Osteoblast (primary cell): ENCODE measurements around the gene TRAK1. TPM values are rescaled to one million over a fixed set of nuclear protein-coding genes. Genes with fewer than 3 reads are reported as not detected.

Source experiments
- DNase-seq: peaks from one replicate; pipeline ENCODE4 v3.0.0; 2011; ENCODE audit warnings: low spot score, mixed read lengths; ENCODE audit not compliant: insufficient read length; ENCODE audit errors: missing footprints
- H2AFZ ChIP-seq: 2 replicates; pipeline ENCODE4 v1.6.0; 2011; ENCODE audit warnings: mild to moderate bottlenecking, low read length
- H3K27ac ChIP-seq: 2 replicates; pipeline ENCODE4 v1.5.1; 2011; ENCODE audit warnings: mild to moderate bottlenecking, low read depth, low read length, moderate library complexity
- H3K27me3 ChIP-seq: 2 replicates; pipeline ENCODE4 v1.6.0; 2012; ENCODE audit warnings: mild to moderate bottlenecking, control low read depth, inconsistent platforms, low read length, moderate library complexity; ENCODE audit not compliant: insufficient read depth
- H3K36me3 ChIP-seq: 2 replicates; pipeline ENCODE4 v1.5.1; 2011; ENCODE audit warnings: mild to moderate bottlenecking, low read length, control low read depth, moderate library complexity; ENCODE audit not compliant: insufficient read depth
- H3K4me1 ChIP-seq: 2 replicates; pipeline ENCODE4 v1.5.1; 2011; ENCODE audit warnings: mild to moderate bottlenecking, low read length, control low read depth, moderate library complexity; ENCODE audit not compliant: insufficient read depth
- H3K4me2 ChIP-seq: 2 replicates; pipeline ENCODE4 v1.6.0; 2011; ENCODE audit warnings: mild to moderate bottlenecking, low read length; ENCODE audit not compliant: insufficient read depth
- H3K4me3 ChIP-seq: fragments of 200-600 bp; sonication (generic); 3 replicates; pipeline ENCODE4 v1.5.1; 2012; ENCODE audit warnings: mild to moderate bottlenecking, low read length, inconsistent platforms; ENCODE audit not compliant: insufficient read depth
- H3K79me2 ChIP-seq: 2 replicates; pipeline ENCODE4 v1.6.0; 2012; ENCODE audit warnings: mild to moderate bottlenecking, low read length, control low read depth, inconsistent platforms; ENCODE audit not compliant: insufficient read depth
- H3K9me3 ChIP-seq: 2 replicates; pipeline ENCODE4 v1.5.1; 2011; ENCODE audit warnings: low read depth, low read length, control low read depth
- H4K20me1 ChIP-seq: 2 replicates; pipeline ENCODE4 v1.6.0; 2012; ENCODE audit warnings: mild to moderate bottlenecking, low read length, control low read depth; ENCODE audit not compliant: insufficient read depth
- CTCF ChIP-seq: IDR thresholded peaks from 2 replicates; pipeline ENCODE4 v1.5.1; 2011; ENCODE audit warnings: mild to moderate bottlenecking, low read depth, low read length, moderate library complexity; ENCODE audit errors: extremely low read depth
- total RNA-seq: library from RNA; depleted of rRNA; stranded (reverse); fragments of >200 nt; gene quantifications from 2 replicates; pipeline ENCODE4 v1.2.3, GENCODE V29; 2012

Gene TRAK1
- total RNA-seq, 1 donor: 60.4 TPM

- Histone ChIP-seq H3K36me3 (no peaks in the 10 kb centered on the region), H3K4me1 (no peaks in the 10 kb centered on the region), H4K20me1 (no peaks in the 10 kb centered on the region), H3K27ac (no peak overlapping the region), H2AFZ (no peak overlapping the region), H3K4me2 (no peak overlapping the region), H3K79me2 (no peaks in the 10 kb centered on the region), H3K27me3 (peaks cover 14% of the 10 kb centered on the region), H3K9me3 (no peaks in the 10 kb centered on the region), H3K4me3 (no peak overlapping the region)
- TF ChIP-seq CTCF: no peak
- no peak for DNase-seq
Observed at GRCh38 chr3:42236611-42237010, 145.5 kb downstream of the TRAK1 start.

GRCh38 chr3:42246091-42246490 lies 154.9 kb downstream of the TRAK1 start:
- H2AFZ ChIP-seq: no peak overlapping the region
- no peak overlapping the region for H3K4me2 ChIP-seq
- H3K27me3 ChIP-seq: peaks cover 19% of the 10 kb centered on the region
- DNase-seq: no peak
- no peaks in the 10 kb centered on the region for H4K20me1 ChIP-seq
- H3K4me3 ChIP-seq: no peak overlapping the region
- H3K79me2 ChIP-seq: no peaks in the 10 kb centered on the region
- H3K9me3 ChIP-seq: no peaks in the 10 kb centered on the region
- H3K27ac ChIP-seq: no peak overlapping the region
- no peaks in the 10 kb centered on the region for H3K4me1 ChIP-seq
- H3K36me3 ChIP-seq: no peaks in the 10 kb centered on the region
- TF ChIP-seq CTCF: no peak

- no peak overlapping the region for H3K4me3 ChIP-seq
- H3K4me1 ChIP-seq: no peaks in the 10 kb centered on the region
- H3K9me3 ChIP-seq: no peaks in the 10 kb centered on the region
- H3K79me2 ChIP-seq: no peaks in the 10 kb centered on the region
- H3K27me3 ChIP-seq: peaks cover 19% of the 10 kb centered on the region
- H2AFZ ChIP-seq: no peak overlapping the region
- TF ChIP-seq CTCF: peak; percentile 82
- H3K4me2 ChIP-seq: peak overlapping the region; percentile 70
- no peak for DNase-seq
- H3K36me3 ChIP-seq: no peaks in the 10 kb centered on the region
- H3K27ac ChIP-seq: no peak overlapping the region
- no peaks in the 10 kb centered on the region for H4K20me1 ChIP-seq
Observed at GRCh38 chr3:42247576-42248027, 156.4 kb downstream of the TRAK1 start.

- TF ChIP-seq CTCF: no peak
- peaks cover 2% of the 10 kb centered on the region for H3K4me1 ChIP-seq
Observed at GRCh38 chr3:42250761-42251160, 159.6 kb downstream of the TRAK1 start.

More at GRCh38 chr3:42250761-42251160, 159.6 kb downstream of the TRAK1 start:
- no peak for DNase-seq
- Histone ChIP-seq H3K27ac (no peak overlapping the region), H3K4me2 (no peak overlapping the region), H3K4me3 (no peak overlapping the region), H2AFZ (no peak overlapping the region), H4K20me1 (no peaks in the 10 kb centered on the region), H3K27me3 (peaks cover 17% of the 10 kb centered on the region), H3K36me3 (no peaks in the 10 kb centered on the region), H3K9me3 (no peaks in the 10 kb centered on the region), H3K79me2 (no peaks in the 10 kb centered on the region)
